ENCODE results near the gene MCC. TPM values are rescaled to one million over a fixed set of nuclear protein-coding genes. Genes with fewer than 3 reads are reported as not detected.

MCC gene
- polyA plus RNA-seq, 4 donors = 0.45 to 3.5 (median 1.6) TPM

- 16 to 44% (median 27%) methylated on average over 3 of the region's 3 CpGs for WGBS, 3 donors
- Histone ChIP-seq H3K27ac (ENCODE audit: low read depth in 1 of 3, low read length in 2 of 3) (no peak overlapping the region), H3K36me3 (ENCODE audit: control insufficient read depth in 3 of 3, insufficient read depth in 2 of 3, low read depth in 1 of 3, low read length in 3 of 3) (no peaks in the 10 kb centered on the region), H3K9me3 (ENCODE audit: control insufficient read depth in 2 of 2, insufficient read depth in 1 of 2, low read depth in 1 of 2, low read length in 1 of 2) (no peaks in the 10 kb centered on the region), H3K27me3 (ENCODE audit: control insufficient read depth in 3 of 3, insufficient read depth in 3 of 3, low read length in 3 of 3) (no peaks in the 10 kb centered on the region), H3K4me1 (ENCODE audit: control insufficient read depth in 3 of 3, insufficient read depth in 2 of 3, low read depth in 1 of 3, low read length in 2 of 3) (no peaks in the 10 kb centered on the region), H3K4me3 (ENCODE audit: low read depth in 1 of 3, low read length in 3 of 3) (no peak overlapping the region)
- DNase-seq (no peak), FAIRE-seq (no peak)
Measured at GRCh38 chr5:113263545-113263944, 224.7 kb downstream of the MCC start.

- 69 to 86% (median 70%) methylated on average over 3 of the region's 3 CpGs for WGBS, 3 donors
- no peaks in the 10 kb centered on the region for H3K27me3 ChIP-seq (ENCODE audit: control insufficient read depth in 3 of 3, insufficient read depth in 3 of 3, low read length in 3 of 3)
Measured at GRCh38 chr5:113262674-113263073, 225.6 kb downstream of the MCC start.

GRCh38 chr5:113259034-113259433, 229.2 kb downstream of the MCC start:
- H3K27ac ChIP-seq (ENCODE audit: low read depth in 1 of 3, low read length in 2 of 3) = no peak overlapping the region
- no peaks in the 10 kb centered on the region for H3K36me3 ChIP-seq (ENCODE audit: control insufficient read depth in 3 of 3, insufficient read depth in 2 of 3, low read depth in 1 of 3, low read length in 3 of 3)
- no peak for FAIRE-seq
- H3K4me1 ChIP-seq (ENCODE audit: control insufficient read depth in 3 of 3, insufficient read depth in 2 of 3, low read depth in 1 of 3, low read length in 2 of 3) = no peaks in the 10 kb centered on the region
- DNase-seq = no peak
- no peaks in the 10 kb centered on the region for H3K27me3 ChIP-seq (ENCODE audit: control insufficient read depth in 3 of 3, insufficient read depth in 3 of 3, low read length in 3 of 3)
- H3K4me3 ChIP-seq (ENCODE audit: low read depth in 1 of 3, low read length in 3 of 3) = no peak overlapping the region
- H3K9me3 ChIP-seq (ENCODE audit: control insufficient read depth in 2 of 2, insufficient read depth in 1 of 2, low read depth in 1 of 2, low read length in 1 of 2) = no peaks in the 10 kb centered on the region

More at GRCh38 chr5:113262674-113263073, 225.6 kb downstream of the MCC start:
- no peak overlapping the region for H3K4me3 ChIP-seq (ENCODE audit: low read depth in 1 of 3, low read length in 3 of 3)
- no peaks in the 10 kb centered on the region for H3K9me3 ChIP-seq (ENCODE audit: control insufficient read depth in 2 of 2, insufficient read depth in 1 of 2, low read depth in 1 of 2, low read length in 1 of 2)
- FAIRE-seq (no peak), DNase-seq (no peak)
- H3K36me3 ChIP-seq (ENCODE audit: control insufficient read depth in 3 of 3, insufficient read depth in 2 of 3, low read depth in 1 of 3, low read length in 3 of 3) = no peaks in the 10 kb centered on the region
- no peak overlapping the region for H3K27ac ChIP-seq (ENCODE audit: low read depth in 1 of 3, low read length in 2 of 3)
- no peaks in the 10 kb centered on the region for H3K4me1 ChIP-seq (ENCODE audit: control insufficient read depth in 3 of 3, insufficient read depth in 2 of 3, low read depth in 1 of 3, low read length in 2 of 3)

GRCh38 chr5:113257545-113257944, 230.7 kb downstream of the MCC start:
- WGBS, 3 donors = 76 to 87% (median 82%) methylated on average over 7 of the region's 7 CpGs
- DNase-seq (no peak), FAIRE-seq (no peak)
- Histone ChIP-seq H3K36me3 (ENCODE audit: control insufficient read depth in 3 of 3, insufficient read depth in 2 of 3, low read depth in 1 of 3, low read length in 3 of 3) (no peaks in the 10 kb centered on the region), H3K27me3 (ENCODE audit: control insufficient read depth in 3 of 3, insufficient read depth in 3 of 3, low read length in 3 of 3) (no peaks in the 10 kb centered on the region), H3K4me1 (ENCODE audit: control insufficient read depth in 3 of 3, insufficient read depth in 2 of 3, low read depth in 1 of 3, low read length in 2 of 3) (no peaks in the 10 kb centered on the region), H3K27ac (ENCODE audit: low read depth in 1 of 3, low read length in 2 of 3) (no peak overlapping the region), H3K4me3 (ENCODE audit: low read depth in 1 of 3, low read length in 3 of 3) (no peak overlapping the region), H3K9me3 (ENCODE audit: control insufficient read depth in 2 of 2, insufficient read depth in 1 of 2, low read depth in 1 of 2, low read length in 1 of 2) (no peaks in the 10 kb centered on the region)

GRCh38 chr5:113256671-113257452, 231.4 kb downstream of the MCC start:
- DNase-seq = no peak
- H3K36me3 ChIP-seq (ENCODE audit: control insufficient read depth in 3 of 3, insufficient read depth in 2 of 3, low read depth in 1 of 3, low read length in 3 of 3) = no peaks in the 10 kb centered on the region
- H3K27me3 ChIP-seq (ENCODE audit: control insufficient read depth in 3 of 3, insufficient read depth in 3 of 3, low read length in 3 of 3) = no peaks in the 10 kb centered on the region
- WGBS, 3 donors = 59 to 79% (median 64%) methylated on average over 4 of the region's 4 CpGs
- no peaks in the 10 kb centered on the region for H3K4me1 ChIP-seq (ENCODE audit: control insufficient read depth in 3 of 3, insufficient read depth in 2 of 3, low read depth in 1 of 3, low read length in 2 of 3)
- H3K9me3 ChIP-seq (ENCODE audit: control insufficient read depth in 2 of 2, insufficient read depth in 1 of 2, low read depth in 1 of 2, low read length in 1 of 2) = no peaks in the 10 kb centered on the region
- no peak overlapping the region for H3K4me3 ChIP-seq (ENCODE audit: low read depth in 1 of 3, low read length in 3 of 3)
- H3K27ac ChIP-seq (ENCODE audit: low read depth in 1 of 3, low read length in 2 of 3) = no peak overlapping the region
- FAIRE-seq = no peak

GRCh38 chr5:113255579-113256386, 232.5 kb downstream of the MCC start:
- no peaks in the 10 kb centered on the region for H3K9me3 ChIP-seq (ENCODE audit: control insufficient read depth in 2 of 2, insufficient read depth in 1 of 2, low read depth in 1 of 2, low read length in 1 of 2)
- no peak overlapping the region for H3K4me3 ChIP-seq (ENCODE audit: low read depth in 1 of 3, low read length in 3 of 3)
- no peak overlapping the region for H3K27ac ChIP-seq (ENCODE audit: low read depth in 1 of 3, low read length in 2 of 3)
- H3K4me1 ChIP-seq (ENCODE audit: control insufficient read depth in 3 of 3, insufficient read depth in 2 of 3, low read depth in 1 of 3, low read length in 2 of 3) = peaks cover 0 to 2% (median 0%) of the 10 kb centered on the region in 3 donors
- WGBS, 3 donors = 58 to 65% (median 61%) methylated on average over 5 of the region's 5 CpGs
- no peaks in the 10 kb centered on the region for H3K27me3 ChIP-seq (ENCODE audit: control insufficient read depth in 3 of 3, insufficient read depth in 3 of 3, low read length in 3 of 3)
- FAIRE-seq = no peak
- DNase-seq = no peak
- H3K36me3 ChIP-seq (ENCODE audit: control insufficient read depth in 3 of 3, insufficient read depth in 2 of 3, low read depth in 1 of 3, low read length in 3 of 3) = no peaks in the 10 kb centered on the region

- Histone ChIP-seq H3K27me3 (ENCODE audit: control insufficient read depth in 3 of 3, insufficient read depth in 3 of 3, low read length in 3 of 3) (no peaks in the 10 kb centered on the region), H3K27ac (ENCODE audit: low read depth in 1 of 3, low read length in 2 of 3) (no peak overlapping the region), H3K9me3 (ENCODE audit: control insufficient read depth in 2 of 2, insufficient read depth in 1 of 2, low read depth in 1 of 2, low read length in 1 of 2) (no peaks in the 10 kb centered on the region), H3K36me3 (ENCODE audit: control insufficient read depth in 3 of 3, insufficient read depth in 2 of 3, low read depth in 1 of 3, low read length in 3 of 3) (no peaks in the 10 kb centered on the region), H3K4me3 (ENCODE audit: low read depth in 1 of 3, low read length in 3 of 3) (no peak overlapping the region), H3K4me1 (ENCODE audit: control insufficient read depth in 3 of 3, insufficient read depth in 2 of 3, low read depth in 1 of 3, low read length in 2 of 3) (peaks cover 0 to 2% (median 0%) of the 10 kb centered on the region in 3 donors)
- 59 to 67% (median 67%) methylated on average over 4 of the region's 4 CpGs for WGBS, 3 donors
- DNase-seq (no peak), FAIRE-seq (no peak)
Measured at GRCh38 chr5:113255105-113255504, 233.1 kb downstream of the MCC start.

- H3K9me3 ChIP-seq (ENCODE audit: control insufficient read depth in 2 of 2, insufficient read depth in 1 of 2, low read depth in 1 of 2, low read length in 1 of 2) = no peaks in the 10 kb centered on the region
- H3K4me1 ChIP-seq (ENCODE audit: control insufficient read depth in 3 of 3, insufficient read depth in 2 of 3, low read depth in 1 of 3, low read length in 2 of 3) = peaks cover 0 to 2% (median 0%) of the 10 kb centered on the region in 3 donors
- H3K4me3 ChIP-seq (ENCODE audit: low read depth in 1 of 3, low read length in 3 of 3) = no peak overlapping the region
- FAIRE-seq (no peak), DNase-seq (no peak)
- H3K36me3 ChIP-seq (ENCODE audit: control insufficient read depth in 3 of 3, insufficient read depth in 2 of 3, low read depth in 1 of 3, low read length in 3 of 3) = no peaks in the 10 kb centered on the region
- WGBS, 3 donors = 84 to 86% (median 86%) methylated on average over 3 of the region's 3 CpGs
- H3K27me3 ChIP-seq (ENCODE audit: control insufficient read depth in 3 of 3, insufficient read depth in 3 of 3, low read length in 3 of 3) = no peaks in the 10 kb centered on the region
- no peak overlapping the region for H3K27ac ChIP-seq (ENCODE audit: low read depth in 1 of 3, low read length in 2 of 3)
Measured at GRCh38 chr5:113253037-113253436, 235.2 kb downstream of the MCC start.

Measured in small intestine (tissue), 7 donors.